Adipocyte (in vitro differentiated cells): Measurements from ENCODE around the gene FAM133A.

Experiments used
- DNase-seq: peaks from one replicate; pipeline ENCODE4 v3.0.0-alpha.2; 2015; ENCODE audit warnings: low read depth
- H3K27me3 ChIP-seq: replicated peaks from 2 replicates; pipeline ENCODE4 v1.7.0; 2013; ENCODE audit warnings: mild to moderate bottlenecking, low read length, moderate library complexity; ENCODE audit not compliant: control insufficient read depth, insufficient read depth
- H3K36me3 ChIP-seq: 2 replicates; pipeline ENCODE4 v1.7.0; 2013; ENCODE audit warnings: low read length, mild to moderate bottlenecking, moderate library complexity; ENCODE audit not compliant: control insufficient read depth, insufficient read depth, severe bottlenecking
- H3K4me1 ChIP-seq: 2 replicates; pipeline ENCODE4 v1.7.0; 2013; ENCODE audit warnings: mild to moderate bottlenecking, low read length, moderate library complexity; ENCODE audit not compliant: control insufficient read depth, insufficient read depth
- H3K4me3 ChIP-seq: 2 replicates; pipeline ENCODE4 v1.7.0; 2013; ENCODE audit warnings: mild to moderate bottlenecking, low read length, moderate library complexity
- H3K9ac ChIP-seq: 2 replicates; pipeline ENCODE4 v1.7.0; 2013; ENCODE audit warnings: mild to moderate bottlenecking, low read length, moderate library complexity
- H3K9me3 ChIP-seq: 2 replicates; pipeline ENCODE4 v1.7.0; 2013; ENCODE audit warnings: mild to moderate bottlenecking, low read length, moderate library complexity; ENCODE audit not compliant: control insufficient read depth

FAM133A gene

GRCh38 chrX:93673869-93674271 is at the start of gene FAM133A:
Gene FAM133A (plus strand): TSS chrX:93674206. CDS start chrX:93709420, 35,214 bp downstream.
- Histone ChIP-seq H3K27me3 (peaks cover 17% of the 10 kb centered on the region), H3K4me1 (no peaks in the 10 kb centered on the region), H3K36me3 (no peaks in the 10 kb centered on the region), H3K9ac (peak within 1 kb of the TSS; percentile 52), H3K4me3 (peak within 1 kb of the TSS; percentile 80), H3K9me3 (no peaks in the 10 kb centered on the region)
- peak; percentile 66 for DNase-seq

DNA sequence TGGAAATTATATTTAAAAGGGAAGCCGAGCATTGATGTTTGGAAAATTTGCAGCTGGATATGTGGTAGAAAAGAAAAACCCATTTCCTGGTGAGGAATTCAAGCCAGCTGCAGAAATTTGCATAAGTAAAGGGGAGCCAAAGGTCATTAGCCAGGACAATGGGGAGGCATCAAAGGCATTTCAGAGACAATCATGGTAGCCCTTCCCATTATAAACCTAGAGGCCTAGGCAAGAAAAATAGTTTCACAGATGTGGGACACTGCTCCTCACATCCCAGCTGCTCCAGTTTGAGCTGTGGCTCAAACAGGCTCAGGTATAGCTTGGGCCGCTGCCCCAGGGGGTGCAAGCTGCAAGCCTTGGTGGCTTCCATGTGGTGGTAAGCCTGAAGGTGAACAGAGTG is 36.4 kb upstream of the FAM133A start:
- Histone ChIP-seq H3K4me1 (no peaks in the 10 kb centered on the region), H3K4me3 (no peak overlapping the region), H3K9me3 (peaks cover 7% of the 10 kb centered on the region), H3K27me3 (no peaks in the 10 kb centered on the region), H3K36me3 (no peaks in the 10 kb centered on the region), H3K9ac (no peak overlapping the region)
- no peak for DNase-seq

- Histone ChIP-seq H3K36me3 (no peaks in the 10 kb centered on the region), H3K27me3 (no peaks in the 10 kb centered on the region), H3K9me3 (peaks cover 15% of the 10 kb centered on the region), H3K9ac (no peak overlapping the region), H3K4me3 (no peak overlapping the region), H3K4me1 (no peaks in the 10 kb centered on the region)
- DNase-seq = no peak
Measured at GRCh38 chrX:93649381-93649780, 24.6 kb upstream of the FAM133A start.

DNA sequence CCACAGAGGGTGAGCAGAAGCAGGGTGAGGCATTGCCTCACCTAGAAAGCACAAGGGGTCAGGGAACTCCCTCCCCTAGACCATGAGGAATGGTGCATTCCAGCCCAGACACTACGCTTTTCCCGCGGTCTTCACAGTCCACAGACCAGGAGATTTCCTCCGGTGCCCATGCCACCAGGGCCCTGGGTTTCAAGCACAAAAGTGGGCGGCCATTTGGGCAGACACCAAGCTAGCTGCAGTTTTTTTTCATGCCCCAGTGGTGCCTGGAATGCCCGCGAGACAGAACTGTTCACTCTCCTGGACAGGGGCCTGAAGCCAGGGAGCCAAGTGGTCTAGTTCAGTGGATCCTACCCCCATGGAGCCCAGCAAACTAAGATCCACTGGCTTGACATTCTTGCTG is 13.4 kb upstream of the FAM133A start:
- H3K36me3 ChIP-seq = no peaks in the 10 kb centered on the region
- no peak overlapping the region for H3K9ac ChIP-seq
- H3K4me1 ChIP-seq = no peaks in the 10 kb centered on the region
- H3K27me3 ChIP-seq = no peaks in the 10 kb centered on the region
- H3K4me3 ChIP-seq = no peak overlapping the region
- H3K9me3 ChIP-seq = no peaks in the 10 kb centered on the region
- DNase-seq = no peak

GRCh38 chrX:93673056-93673868 is 744 bp upstream of the FAM133A start, which contains the start of gene NAP1L3:
Gene NAP1L3 (minus strand): TSS chrX:93673578. CDS start chrX:93673304, 274 bp downstream.
- Histone ChIP-seq H3K4me3 (peak within 1 kb of the TSS; percentile 80), H3K9me3 (no peaks in the 10 kb centered on the region), H3K9ac (peak within 1 kb of the TSS; percentile 52), H3K4me1 (no peaks in the 10 kb centered on the region), H3K27me3 (peaks cover 12% of the 10 kb centered on the region), H3K36me3 (no peaks in the 10 kb centered on the region)
- peak; percentile 85 for DNase-seq

DNA sequence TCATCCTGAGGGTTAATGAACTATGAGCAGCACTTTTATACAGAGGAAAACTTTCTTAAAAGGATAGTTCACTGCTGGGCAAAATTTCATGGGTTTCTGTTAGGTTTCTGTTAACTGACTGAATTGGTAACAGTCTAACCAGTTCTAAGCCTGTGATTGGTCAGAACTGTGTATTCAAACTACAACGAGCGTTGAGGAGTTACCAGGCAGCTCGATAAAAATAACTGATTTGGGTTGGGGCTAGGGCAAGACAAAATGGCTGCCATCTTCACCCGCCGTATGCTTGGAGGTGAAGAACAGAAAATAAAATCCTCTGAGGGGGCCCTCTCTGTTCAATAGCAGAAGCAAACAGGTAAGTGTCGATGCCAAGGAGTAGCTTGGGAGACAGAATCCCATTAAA is 22.0 kb downstream of the FAM133A start:
- DNase-seq = no peak
- H3K36me3 ChIP-seq = no peaks in the 10 kb centered on the region
- H3K9ac ChIP-seq = no peak overlapping the region
- H3K9me3 ChIP-seq = no peaks in the 10 kb centered on the region
- H3K27me3 ChIP-seq = no peaks in the 10 kb centered on the region
- no peak overlapping the region for H3K4me3 ChIP-seq
- H3K4me1 ChIP-seq = no peaks in the 10 kb centered on the region

DNA sequence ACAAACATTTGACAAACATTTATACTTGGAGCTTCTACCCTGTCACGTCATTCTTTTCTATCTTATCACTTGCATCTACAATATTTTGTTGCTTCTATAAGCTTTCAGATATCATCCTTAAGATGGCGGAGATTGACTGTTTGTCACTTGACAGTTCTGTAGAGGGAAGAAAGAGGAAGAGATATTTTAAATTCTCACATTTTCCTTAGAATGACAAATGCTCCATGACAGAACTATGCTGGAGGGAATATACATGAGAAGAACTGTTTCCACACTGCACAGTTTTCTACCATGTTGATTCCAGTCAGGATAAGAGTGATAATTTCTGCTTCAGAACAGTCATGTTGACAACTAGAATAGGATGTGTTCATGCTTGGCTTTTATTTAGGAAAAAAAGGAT is 29.7 kb downstream of the FAM133A start:
- Histone ChIP-seq H3K36me3 (no peaks in the 10 kb centered on the region), H3K4me1 (no peaks in the 10 kb centered on the region), H3K9ac (no peak overlapping the region), H3K4me3 (no peak overlapping the region), H3K27me3 (peaks cover 3% of the 10 kb centered on the region), H3K9me3 (no peaks in the 10 kb centered on the region)
- no peak for DNase-seq

DNA sequence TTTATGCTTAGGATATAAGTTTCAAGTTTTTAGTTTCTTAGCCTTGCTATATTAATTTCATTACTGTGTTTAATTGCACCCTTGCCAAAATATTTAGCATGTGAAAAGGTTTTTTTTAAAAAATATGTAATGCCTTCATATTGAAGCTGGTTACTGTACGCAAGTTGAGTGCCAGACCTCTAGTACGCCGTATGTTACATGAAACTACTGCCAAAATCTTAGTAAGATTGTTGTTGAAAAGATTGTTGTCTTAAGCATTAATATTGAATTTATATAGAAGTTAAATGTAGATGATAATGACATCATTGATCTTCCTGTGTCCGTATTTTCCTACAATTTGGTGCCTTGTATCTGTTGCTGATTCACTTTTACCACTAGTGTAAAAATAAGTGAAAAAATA is 37.1 kb downstream of the FAM133A start:
- Histone ChIP-seq H3K4me1 (no peaks in the 10 kb centered on the region), H3K27me3 (peaks cover 7% of the 10 kb centered on the region), H3K36me3 (no peaks in the 10 kb centered on the region), H3K9ac (no peak overlapping the region), H3K9me3 (no peaks in the 10 kb centered on the region), H3K4me3 (no peak overlapping the region)
- no peak for DNase-seq

DNA sequence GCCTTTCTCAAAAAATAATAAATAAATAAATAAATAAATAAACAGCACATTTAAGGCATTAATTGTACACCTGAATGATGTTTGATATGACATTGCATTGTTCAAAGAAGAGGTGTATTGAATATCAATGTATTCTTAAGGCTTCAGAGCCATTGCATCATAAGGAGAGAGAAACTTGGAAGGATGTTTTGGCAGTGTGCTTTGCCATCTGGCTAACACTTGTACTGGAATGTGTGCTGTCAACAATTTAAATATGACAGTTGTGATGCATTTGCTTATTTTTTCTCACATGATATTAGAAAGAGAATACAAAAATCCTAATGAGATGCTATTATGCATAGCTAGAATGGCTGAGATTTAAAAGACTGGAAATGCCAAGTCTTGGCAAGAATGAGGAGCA is 67.8 kb downstream of the FAM133A start:
- Histone ChIP-seq H3K9ac (no peak overlapping the region), H3K36me3 (no peaks in the 10 kb centered on the region), H3K9me3 (no peaks in the 10 kb centered on the region), H3K4me1 (no peaks in the 10 kb centered on the region), H3K4me3 (no peak overlapping the region), H3K27me3 (no peaks in the 10 kb centered on the region)
- DNase-seq = no peak

DNA sequence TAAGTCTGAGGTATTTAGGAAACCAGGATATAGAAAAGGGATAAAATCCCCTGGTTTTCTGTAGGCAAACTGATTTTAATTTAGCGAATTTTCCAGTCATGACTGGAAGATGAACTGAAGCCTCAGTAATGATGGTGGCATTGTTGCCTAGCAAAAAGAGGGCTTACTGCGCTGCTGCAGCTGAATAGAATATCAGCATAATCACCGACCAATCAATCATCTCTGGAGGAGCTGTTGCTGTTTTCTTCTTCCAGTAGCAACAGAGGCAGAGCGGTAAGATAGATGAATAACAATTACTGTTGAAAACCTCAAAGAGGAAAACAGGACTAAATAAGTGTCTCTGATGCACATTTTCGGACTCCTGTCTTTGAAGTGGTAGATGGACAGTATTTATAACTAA is 86.2 kb downstream of the FAM133A start:
- H3K27me3 ChIP-seq = peaks cover 3% of the 10 kb centered on the region
- H3K9me3 ChIP-seq = no peaks in the 10 kb centered on the region
- H3K4me1 ChIP-seq = no peaks in the 10 kb centered on the region
- H3K4me3 ChIP-seq = no peak overlapping the region
- no peak overlapping the region for H3K9ac ChIP-seq
- H3K36me3 ChIP-seq = no peaks in the 10 kb centered on the region
- no peak for DNase-seq
